Skeletal muscle tissue (tissue), 4 donors: ENCODE data around the gene EMC1. TPM values are rescaled to one million over a fixed set of nuclear protein-coding genes. Genes with fewer than 3 reads are reported as not detected.
A peak's percentile ranks its signal among the peaks of the same experiment; 100 is the strongest.

ENCODE experiments used
- H3K27ac ChIP-seq: one replicate; pipeline ENCODE4 v1.7.0; 2013; ENCODE audit warnings: mild to moderate bottlenecking, low read depth, low read length, inconsistent platforms
- H3K27me3 ChIP-seq, 3 donors: one replicate each; pipeline ENCODE4 v1.7.0; 2013; ENCODE audit warnings: low read length in 3 of 3; ENCODE audit not compliant: control insufficient read depth in 3 of 3, insufficient read depth in 3 of 3
- H3K36me3 ChIP-seq, 3 donors: one replicate each; pipeline ENCODE4 v1.7.0; 2013; ENCODE audit warnings: low read length in 3 of 3; ENCODE audit not compliant: control insufficient read depth in 3 of 3, insufficient read depth in 3 of 3
- H3K4me1 ChIP-seq, 3 donors: one replicate each; pipeline ENCODE4 v1.7.0; 2013; ENCODE audit warnings: low read length in 3 of 3, mild to moderate bottlenecking in 3 of 3; ENCODE audit not compliant: control insufficient read depth in 3 of 3, insufficient read depth in 3 of 3
- H3K4me3 ChIP-seq, 3 donors: one replicate each; pipeline ENCODE4 v1.7.0; 2013; ENCODE audit warnings: low read length in 3 of 3
- H3K9ac ChIP-seq, 3 donors: one replicate each; pipeline ENCODE4 v1.7.0; 2013; ENCODE audit warnings: low read length in 3 of 3, mild to moderate bottlenecking in 3 of 3, moderate library complexity in 2 of 3, low read depth in 1 of 3
- H3K9me3 ChIP-seq, 3 donors: one replicate each; pipeline ENCODE4 v1.7.0; 2013; ENCODE audit warnings: low read length in 3 of 3; ENCODE audit not compliant: control insufficient read depth in 3 of 3
- total RNA-seq: library from RNA; depleted of rRNA; stranded (reverse); fragments of >200 nt; gene quantifications from one replicate; pipeline ENCODE4 v1.2.3, GENCODE V29; 2014
- donor health status: Osteomylitis.

Gene EMC1
- total RNA-seq, 1 donor from 2014 or later = 36.5 TPM

DNA sequence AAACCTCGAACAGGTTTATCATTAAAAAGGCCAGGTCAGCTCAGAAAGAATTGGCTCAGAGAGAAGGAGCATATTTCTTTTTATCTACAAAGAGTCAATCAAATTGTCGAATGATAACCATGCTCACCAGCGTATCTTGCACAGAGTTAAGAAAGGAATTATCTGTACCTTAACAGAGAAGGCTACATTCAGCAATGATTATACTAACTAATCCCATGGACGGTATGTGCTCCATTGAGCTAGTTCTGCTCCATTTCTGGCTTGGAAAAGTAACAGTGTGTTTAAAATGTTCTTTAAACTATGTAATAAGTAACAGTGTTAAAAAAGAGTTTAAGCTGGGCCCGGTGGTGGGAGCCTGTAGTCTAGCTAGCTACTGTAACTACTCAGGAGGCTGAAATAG, 45.5 kb downstream of the EMC1 start:
- Histone ChIP-seq H3K27ac (no peak overlapping the region), H3K4me1 (peaks cover 25 to 44% (median 33%) of the 10 kb centered on the region in 3 donors), H3K9ac (no peak overlapping the region), H3K4me3 (no peak overlapping the region), H3K27me3 (no peaks in the 10 kb centered on the region), H3K9me3 (no peaks in the 10 kb centered on the region), H3K36me3 (peaks cover 0 to 9% (median 5%) of the 10 kb centered on the region in 3 donors)

DNA sequence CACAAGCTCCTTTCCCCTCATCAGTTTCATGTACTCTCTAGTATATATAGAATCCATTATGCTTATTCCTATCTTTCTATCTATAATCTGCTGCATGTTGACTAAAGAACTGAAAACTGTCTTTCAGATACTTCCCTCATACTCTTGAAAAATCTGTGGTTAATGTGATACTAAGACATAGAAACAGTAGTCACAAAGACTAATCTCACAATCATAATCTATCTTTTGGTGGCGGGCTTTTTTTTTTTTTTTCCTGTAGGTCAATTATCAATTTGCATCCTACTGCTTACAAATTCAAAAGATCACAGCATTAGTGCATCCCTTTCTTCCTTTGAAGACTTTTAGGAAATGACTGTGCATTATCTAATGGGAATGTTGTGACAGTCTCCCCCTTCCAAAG, 45.9 kb downstream of the EMC1 start:
- Histone ChIP-seq H3K36me3 (peaks cover 0 to 12% (median 5%) of the 10 kb centered on the region in 3 donors), H3K27me3 (no peaks in the 10 kb centered on the region), H3K27ac (no peak overlapping the region), H3K4me3 (no peak overlapping the region), H3K9ac (no peak overlapping the region), H3K4me1 (peaks cover 22 to 40% (median 28%) of the 10 kb centered on the region in 3 donors), H3K9me3 (no peaks in the 10 kb centered on the region)

DNA sequence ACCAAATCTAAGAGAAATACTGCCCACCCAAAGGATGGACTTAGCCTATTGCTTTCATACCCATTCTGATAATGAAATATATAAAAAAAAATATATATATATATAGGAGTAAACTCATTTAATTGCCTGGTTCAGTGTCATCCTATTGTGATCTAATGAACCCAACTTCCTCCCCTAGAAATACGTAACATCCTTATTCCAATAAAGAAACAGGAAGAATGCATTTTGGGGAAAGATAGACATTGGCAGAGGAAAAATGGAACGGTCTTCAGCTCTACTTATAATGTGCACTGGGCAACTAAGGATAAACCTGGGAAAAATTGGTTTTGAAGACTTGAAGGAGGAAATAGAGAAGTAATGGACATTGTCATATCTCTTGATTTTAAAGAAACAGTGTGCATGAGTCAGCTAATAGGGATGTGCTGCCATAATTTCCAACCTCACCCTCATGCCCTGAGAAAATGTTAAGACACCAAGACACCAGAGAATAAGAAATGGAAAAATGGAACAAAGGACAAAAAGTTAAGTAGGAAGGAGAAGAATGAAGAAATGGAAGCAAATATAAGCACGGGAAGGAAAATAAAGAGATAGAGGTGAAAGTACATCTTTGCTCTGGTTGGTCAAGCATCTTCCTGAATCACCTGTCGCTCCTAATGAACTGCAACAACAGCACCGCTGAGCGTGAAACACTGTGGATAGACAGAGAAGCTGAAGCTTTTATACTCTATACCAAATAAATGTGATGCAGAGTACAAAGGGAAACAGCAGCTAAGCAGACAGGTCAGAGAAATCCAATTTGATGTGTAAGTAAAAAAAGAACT, 46.7 kb downstream of the EMC1 start:
- H3K4me3 ChIP-seq = no peak overlapping the region
- no peaks in the 10 kb centered on the region for H3K9me3 ChIP-seq
- H3K27ac ChIP-seq = no peak overlapping the region
- no peaks in the 10 kb centered on the region for H3K27me3 ChIP-seq
- no peak overlapping the region for H3K9ac ChIP-seq
- peaks cover 0 to 18% (median 9%) of the 10 kb centered on the region in 3 donors for H3K36me3 ChIP-seq
- peaks cover 22 to 38% (median 28%) of the 10 kb centered on the region in 3 donors for H3K4me1 ChIP-seq

DNA sequence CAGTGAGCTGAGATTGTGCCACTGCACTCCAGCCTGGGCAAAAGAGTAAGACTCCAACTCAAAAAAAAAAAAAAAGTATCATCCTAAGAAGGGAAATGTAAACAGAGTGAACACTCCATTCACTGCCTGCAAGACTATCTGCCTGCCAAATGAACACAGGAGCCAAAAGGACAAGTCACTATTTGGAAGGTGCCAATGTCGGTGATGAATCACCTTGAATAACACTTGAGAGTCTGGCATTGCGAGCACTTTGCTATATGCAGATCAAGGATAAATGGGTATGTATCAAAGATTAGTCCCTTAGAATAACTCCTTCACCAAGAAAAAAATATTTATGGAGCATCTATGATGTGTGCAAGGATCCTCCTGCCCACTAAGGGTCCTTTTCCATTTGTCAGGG, 47.9 kb downstream of the EMC1 start:
- H3K27ac ChIP-seq = peak overlapping the region; percentile 36

DNA sequence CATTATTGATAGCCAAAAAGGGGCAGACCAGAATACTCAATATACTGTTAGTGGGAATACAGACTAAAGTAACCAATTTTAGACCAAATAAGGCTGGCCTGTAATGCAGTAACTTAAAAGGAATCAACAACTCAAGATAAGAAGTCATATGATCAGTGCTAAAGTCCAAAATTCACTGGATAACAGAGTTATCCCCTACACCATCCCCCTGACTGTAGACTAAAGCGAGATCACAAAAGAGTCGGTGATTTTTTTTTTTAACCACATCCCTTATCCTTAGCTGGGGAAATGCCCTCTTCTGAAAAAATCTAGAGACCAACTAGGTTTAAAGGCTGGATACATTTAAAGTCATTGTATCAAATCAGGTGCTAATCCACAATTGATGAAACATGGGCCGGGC, 48.9 kb downstream of the EMC1 start:
- no peaks in the 10 kb centered on the region for H3K27me3 ChIP-seq
- H3K4me1 ChIP-seq = peaks cover 7 to 25% (median 14%) of the 10 kb centered on the region in 3 donors
- no peak overlapping the region for H3K9ac ChIP-seq
- no peaks in the 10 kb centered on the region for H3K9me3 ChIP-seq
- no peak overlapping the region for H3K4me3 ChIP-seq
- peaks cover 18 to 37% (median 32%) of the 10 kb centered on the region in 3 donors for H3K36me3 ChIP-seq
- no peak overlapping the region for H3K27ac ChIP-seq

More for the DNA sequence above, 47.9 kb downstream of the EMC1 start:
- Histone ChIP-seq H3K4me3 (no peak overlapping the region), H3K9me3 (no peaks in the 10 kb centered on the region), H3K9ac (no peak overlapping the region), H3K4me1 (peaks cover 13 to 31% (median 21%) of the 10 kb centered on the region in 3 donors), H3K27me3 (no peaks in the 10 kb centered on the region), H3K36me3 (peaks cover 8 to 29% (median 22%) of the 10 kb centered on the region in 3 donors)

DNA sequence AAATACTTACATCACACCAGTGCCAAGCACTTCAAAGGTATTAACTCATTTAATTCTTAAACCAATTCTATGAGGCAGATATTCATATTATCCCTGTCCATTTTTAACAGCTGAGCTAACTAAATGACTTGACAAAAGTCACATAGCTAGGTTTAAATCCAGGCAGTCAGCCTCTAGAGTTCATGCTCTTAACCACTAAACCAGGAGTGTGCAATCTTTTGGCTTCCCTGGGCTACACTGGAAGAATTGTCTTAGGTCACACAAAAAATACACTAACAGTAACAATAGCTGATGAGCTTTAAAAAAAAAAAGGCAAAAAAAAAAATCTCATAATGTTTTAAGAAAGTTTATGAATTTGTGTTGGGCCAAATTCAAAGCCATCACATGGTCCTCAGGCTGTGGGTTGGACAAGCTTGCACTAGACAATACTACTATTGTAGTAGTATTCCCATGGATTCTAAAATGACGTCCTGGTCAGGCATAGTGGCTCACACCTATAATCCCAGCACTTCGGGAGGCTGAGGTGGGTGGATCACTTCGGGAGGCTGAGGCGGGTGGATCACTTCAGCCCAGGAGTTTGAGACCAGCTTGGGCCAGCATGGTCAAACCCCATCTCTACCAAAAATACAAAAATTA, 51.2 kb downstream of the EMC1 start:
- Histone ChIP-seq H3K27me3 (no peaks in the 10 kb centered on the region), H3K4me1 (peaks cover 4 to 18% (median 6%) of the 10 kb centered on the region in 3 donors), H3K4me3 (no peak overlapping the region), H3K36me3 (peaks cover 33 to 58% (median 53%) of the 10 kb centered on the region in 3 donors), H3K9me3 (no peaks in the 10 kb centered on the region), H3K27ac (no peak overlapping the region), H3K9ac (no peak overlapping the region)

DNA sequence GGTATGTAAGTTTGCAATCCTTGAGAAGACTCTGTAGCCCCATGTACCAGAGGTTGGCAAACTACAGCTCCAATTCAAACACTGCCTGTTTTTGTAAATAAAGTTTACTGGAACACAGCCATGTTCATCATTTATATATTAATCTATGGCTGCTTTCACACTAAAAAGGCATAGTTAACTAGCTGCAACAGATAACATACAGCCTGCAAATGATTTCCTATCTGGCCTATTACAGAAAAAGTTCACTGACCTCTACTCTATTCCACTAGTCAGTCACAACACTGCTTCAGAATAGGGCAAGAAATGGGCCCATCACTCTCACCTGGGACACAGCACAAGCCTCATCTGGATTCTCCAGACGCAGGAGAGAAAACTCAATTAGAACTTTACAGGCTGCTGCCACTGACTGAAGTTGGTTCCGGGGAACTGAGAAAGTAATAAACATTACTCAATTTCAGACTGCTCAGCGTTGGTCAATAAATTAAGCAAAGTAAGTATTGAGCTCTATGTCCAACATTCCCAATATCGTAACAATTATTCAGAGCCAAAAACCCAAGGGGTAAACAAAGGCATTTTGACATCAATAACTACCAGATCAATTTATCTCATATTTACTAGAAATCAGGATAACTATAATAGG, 51.9 kb downstream of the EMC1 start:
- H3K27ac ChIP-seq = no peak overlapping the region
- no peaks in the 10 kb centered on the region for H3K27me3 ChIP-seq
- no peak overlapping the region for H3K9ac ChIP-seq
- H3K4me1 ChIP-seq = peaks cover 4 to 18% (median 6%) of the 10 kb centered on the region in 3 donors
- H3K9me3 ChIP-seq = no peaks in the 10 kb centered on the region
- H3K4me3 ChIP-seq = no peak overlapping the region
- H3K36me3 ChIP-seq = peaks cover 33 to 58% (median 53%) of the 10 kb centered on the region in 3 donors

DNA sequence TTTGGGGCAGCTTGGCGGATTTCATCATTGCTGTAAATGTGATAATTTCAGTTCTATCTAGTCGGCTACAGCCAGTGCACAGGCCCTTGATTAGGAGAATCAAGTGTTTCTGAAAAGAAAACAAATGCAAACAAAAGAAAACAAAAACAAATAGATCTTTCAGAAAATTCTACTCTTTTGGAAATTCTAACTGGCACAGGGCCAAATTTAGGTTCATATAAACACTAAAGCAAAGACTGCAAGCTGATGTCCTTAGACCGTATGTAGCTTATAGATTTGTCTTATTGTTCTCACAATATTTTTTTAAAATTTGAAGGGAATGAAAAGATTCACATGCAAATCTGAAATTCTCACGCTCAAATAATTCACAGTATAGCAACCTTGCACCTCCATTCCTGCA, 52.5 kb downstream of the EMC1 start:
- Histone ChIP-seq H3K4me1 (peaks cover 4 to 16% (median 6%) of the 10 kb centered on the region in 3 donors), H3K27ac (no peak overlapping the region), H3K9ac (no peak overlapping the region), H3K36me3 (peaks cover 34 to 60% (median 56%) of the 10 kb centered on the region in 3 donors), H3K27me3 (no peaks in the 10 kb centered on the region), H3K4me3 (no peak overlapping the region), H3K9me3 (no peaks in the 10 kb centered on the region)

DNA sequence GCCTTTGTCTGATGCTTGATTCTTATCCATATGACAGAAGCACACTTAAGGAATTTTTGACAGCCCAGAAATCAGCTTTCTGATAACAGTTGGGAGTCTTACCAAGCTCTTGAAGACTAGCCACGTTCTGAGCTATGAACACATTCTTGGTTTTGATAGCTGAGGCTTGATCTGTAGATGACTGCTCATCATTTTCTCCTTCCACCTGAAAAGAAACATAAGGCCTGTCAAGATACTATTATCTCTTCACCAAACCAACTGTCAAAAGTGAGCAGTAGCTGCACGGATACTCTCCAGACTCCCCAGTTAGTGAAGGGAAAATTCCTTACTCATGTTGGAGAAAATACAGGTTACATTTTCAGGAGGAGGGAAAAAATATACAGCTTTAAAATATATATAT, 53.5 kb downstream of the EMC1 start:
- Histone ChIP-seq H3K27ac (no peak overlapping the region), H3K9me3 (no peaks in the 10 kb centered on the region), H3K27me3 (no peaks in the 10 kb centered on the region), H3K9ac (no peak overlapping the region), H3K36me3 (peaks cover 43 to 69% (median 64%) of the 10 kb centered on the region in 3 donors), H3K4me1 (peaks cover 0 to 7% (median 0%) of the 10 kb centered on the region in 3 donors), H3K4me3 (no peak overlapping the region)
